Lower lobe of right lung (tissue), 2 donors: ENCODE results near the gene FILIP1L. TPM values are rescaled to one million over a fixed set of nuclear protein-coding genes. Genes with fewer than 3 reads are reported as not detected.

ENCODE experiments used
- ATAC-seq, 2 donors: fragments of 200-7000 bp; cut with Tn5 transposase; one replicate each; pipeline ENCODE4 v1.9.1; 2020 to 2022; ENCODE audit warnings: mild to moderate bottlenecking in 2 of 2, moderate library complexity in 2 of 2
- DNase-seq: peaks from one replicate; pipeline ENCODE4 v3.0.0-alpha.2; 2020
- H3K27ac ChIP-seq: fragments of 200-600 bp; one replicate; pipeline ENCODE4 v1.8.0; 2022
- H3K27me3 ChIP-seq: fragments of 200-600 bp; one replicate; pipeline ENCODE4 v1.8.0; 2022; ENCODE audit warnings: low read depth
- H3K36me3 ChIP-seq: fragments of 200-600 bp; one replicate; pipeline ENCODE4 v1.8.0; 2022; ENCODE audit warnings: mild to moderate bottlenecking
- H3K4me1 ChIP-seq: fragments of 200-600 bp; one replicate; pipeline ENCODE4 v1.8.0; 2022
- H3K4me3 ChIP-seq: fragments of 200-600 bp; one replicate; pipeline ENCODE4 v1.8.0; 2022; ENCODE audit warnings: mild to moderate bottlenecking
- H3K9me3 ChIP-seq: fragments of 200-600 bp; one replicate; pipeline ENCODE4 v1.8.0; 2022
- intact Hi-C: fragments of 100-400 bp; cut with DNase I; formaldehyde crosslinking; loops from one replicate; pipeline ENCODE4 v1.11.0; 2022
- total RNA-seq: library from RNA; stranded (reverse); fragmentation: NEBNext Ultra II Directional; extraction: Animal tissue kit (Norgen Biotek cat#: 25700); gene quantifications from one replicate; pipeline ENCODE4 v1.2.1, GENCODE V29; 2021
- TF ChIP-seq, protein P1 (sequence below): fragments of 200-600 bp; IDR thresholded peaks from one replicate; pipeline ENCODE4 v1.8.0; 2022; ENCODE audit warnings: antibody characterized with exemption, mild to moderate bottlenecking
- donor health status: DM: no; HTN: yes; CAD: no; lungs with severe emphysema.

Gene FILIP1L
- total RNA-seq, 1 donor from 2014 or later: 25.0 TPM

DNA sequence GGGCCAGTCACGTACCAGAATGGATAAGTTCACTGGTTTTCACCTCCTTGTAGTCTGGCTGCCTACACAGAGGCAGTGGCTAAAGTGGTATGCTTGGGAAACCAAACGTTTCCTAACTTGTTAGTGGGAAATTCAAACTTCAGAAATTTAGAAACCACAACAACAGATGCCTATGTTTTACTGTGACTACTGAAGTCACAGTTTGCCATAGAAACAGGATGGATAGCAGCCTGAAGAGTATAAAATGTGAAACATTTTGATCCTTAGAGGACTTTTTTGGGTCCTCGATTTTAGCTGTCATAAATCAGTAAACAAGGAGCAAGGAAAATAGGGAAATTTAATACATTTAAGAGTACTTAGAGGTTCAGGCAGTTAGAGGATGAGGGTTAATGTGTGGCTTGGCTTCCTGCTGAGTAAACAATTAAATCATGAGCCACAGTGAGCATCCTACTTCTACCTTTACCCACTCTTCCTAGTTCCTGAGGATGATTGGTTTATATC is 248.0 kb downstream of the FILIP1L start:
- peaks cover 31% of the 10 kb centered on the region for H3K4me1 ChIP-seq
- no peak for ATAC-seq
- H3K27me3 ChIP-seq: no peaks in the 10 kb centered on the region
- DNase-seq: no peak
- peaks cover 14% of the 10 kb centered on the region for H3K36me3 ChIP-seq
- intact Hi-C loops: no loop called here
- TF ChIP-seq, protein P1, sequence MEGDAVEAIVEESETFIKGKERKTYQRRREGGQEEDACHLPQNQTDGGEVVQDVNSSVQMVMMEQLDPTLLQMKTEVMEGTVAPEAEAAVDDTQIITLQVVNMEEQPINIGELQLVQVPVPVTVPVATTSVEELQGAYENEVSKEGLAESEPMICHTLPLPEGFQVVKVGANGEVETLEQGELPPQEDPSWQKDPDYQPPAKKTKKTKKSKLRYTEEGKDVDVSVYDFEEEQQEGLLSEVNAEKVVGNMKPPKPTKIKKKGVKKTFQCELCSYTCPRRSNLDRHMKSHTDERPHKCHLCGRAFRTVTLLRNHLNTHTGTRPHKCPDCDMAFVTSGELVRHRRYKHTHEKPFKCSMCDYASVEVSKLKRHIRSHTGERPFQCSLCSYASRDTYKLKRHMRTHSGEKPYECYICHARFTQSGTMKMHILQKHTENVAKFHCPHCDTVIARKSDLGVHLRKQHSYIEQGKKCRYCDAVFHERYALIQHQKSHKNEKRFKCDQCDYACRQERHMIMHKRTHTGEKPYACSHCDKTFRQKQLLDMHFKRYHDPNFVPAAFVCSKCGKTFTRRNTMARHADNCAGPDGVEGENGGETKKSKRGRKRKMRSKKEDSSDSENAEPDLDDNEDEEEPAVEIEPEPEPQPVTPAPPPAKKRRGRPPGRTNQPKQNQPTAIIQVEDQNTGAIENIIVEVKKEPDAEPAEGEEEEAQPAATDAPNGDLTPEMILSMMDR: no peak
- no peak overlapping the region for H3K4me3 ChIP-seq
- H3K27ac ChIP-seq: no peak overlapping the region
- no peaks in the 10 kb centered on the region for H3K9me3 ChIP-seq

DNA sequence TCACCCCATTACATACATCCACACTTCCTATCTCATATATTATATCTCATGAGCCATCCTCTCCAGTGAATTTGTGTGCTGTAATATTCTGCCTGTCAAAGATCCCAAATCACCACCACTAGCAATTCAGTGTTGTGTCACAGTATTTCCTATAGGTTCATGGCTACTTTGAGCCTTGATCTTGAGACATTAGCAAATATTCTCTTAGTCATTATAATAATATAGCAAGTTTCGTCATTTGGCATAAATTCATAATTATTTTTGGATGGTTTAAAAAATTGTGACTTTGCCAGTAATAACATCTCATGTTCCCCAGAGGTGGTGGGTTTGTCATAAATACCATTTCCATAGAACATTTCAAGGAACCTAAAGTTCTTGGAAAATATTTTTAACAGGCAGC is 249.0 kb downstream of the FILIP1L start:
- TF ChIP-seq, protein P1: no peak
- DNase-seq (no peak), ATAC-seq (no peak)
- Histone ChIP-seq H3K9me3 (no peaks in the 10 kb centered on the region), H3K36me3 (peaks cover 16% of the 10 kb centered on the region), H3K4me3 (no peak overlapping the region), H3K27ac (no peak overlapping the region), H3K4me1 (peaks cover 27% of the 10 kb centered on the region), H3K27me3 (no peaks in the 10 kb centered on the region)
- intact Hi-C loops: no loop called here

DNA sequence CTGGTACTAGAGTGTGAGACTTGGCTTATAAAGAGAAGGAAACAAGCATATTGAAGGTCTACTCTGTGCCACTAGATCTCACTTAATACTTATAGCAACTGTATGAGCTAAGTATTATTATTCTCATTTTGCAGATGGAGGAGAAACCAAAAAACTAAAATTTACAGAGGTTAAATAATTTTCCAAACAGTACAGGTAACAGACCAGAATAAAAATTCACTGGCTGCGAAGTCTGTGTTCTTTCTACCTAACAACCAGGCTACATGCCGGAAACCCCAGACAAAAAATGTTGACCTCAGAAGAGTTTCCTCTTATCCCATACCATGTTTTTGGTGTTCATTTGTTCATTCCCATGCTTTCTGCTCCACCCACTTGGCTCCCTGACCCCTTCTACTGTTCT is 250.0 kb downstream of the FILIP1L start:
- ATAC-seq: no peak
- Histone ChIP-seq H3K36me3 (peaks cover 16% of the 10 kb centered on the region), H3K27ac (no peak overlapping the region), H3K9me3 (no peaks in the 10 kb centered on the region), H3K27me3 (no peaks in the 10 kb centered on the region), H3K4me1 (peaks cover 25% of the 10 kb centered on the region), H3K4me3 (no peak overlapping the region)
- DNase-seq: no peak
- intact Hi-C loops: no loop called here
- TF ChIP-seq, protein P1: no peak

DNA sequence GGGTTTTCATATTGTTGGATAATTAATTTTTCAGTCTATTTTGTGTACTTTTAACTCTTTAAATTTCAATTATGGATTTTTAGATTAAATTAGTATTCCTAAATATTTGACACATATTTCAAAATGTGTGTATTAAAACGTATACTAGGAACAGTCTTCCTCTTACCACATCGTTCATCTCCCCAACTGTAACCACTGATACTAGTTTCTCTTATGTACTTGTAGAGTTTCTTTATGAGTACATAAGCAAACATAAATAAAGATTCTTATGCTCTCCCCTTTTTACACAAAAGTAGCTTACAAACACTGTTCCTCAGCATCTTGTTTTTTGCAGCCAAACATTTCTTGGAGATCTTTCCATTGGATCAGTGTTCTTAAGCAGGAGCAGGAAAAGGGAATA is 250.7 kb downstream of the FILIP1L start:
- ATAC-seq: no peak
- TF ChIP-seq, protein P1: no peak
- Histone ChIP-seq H3K9me3 (no peaks in the 10 kb centered on the region), H3K4me1 (peaks cover 19% of the 10 kb centered on the region), H3K27me3 (no peaks in the 10 kb centered on the region), H3K4me3 (no peak overlapping the region), H3K27ac (no peak overlapping the region), H3K36me3 (peaks cover 16% of the 10 kb centered on the region)
- DNase-seq: no peak
- intact Hi-C loops: no loop called here

DNA sequence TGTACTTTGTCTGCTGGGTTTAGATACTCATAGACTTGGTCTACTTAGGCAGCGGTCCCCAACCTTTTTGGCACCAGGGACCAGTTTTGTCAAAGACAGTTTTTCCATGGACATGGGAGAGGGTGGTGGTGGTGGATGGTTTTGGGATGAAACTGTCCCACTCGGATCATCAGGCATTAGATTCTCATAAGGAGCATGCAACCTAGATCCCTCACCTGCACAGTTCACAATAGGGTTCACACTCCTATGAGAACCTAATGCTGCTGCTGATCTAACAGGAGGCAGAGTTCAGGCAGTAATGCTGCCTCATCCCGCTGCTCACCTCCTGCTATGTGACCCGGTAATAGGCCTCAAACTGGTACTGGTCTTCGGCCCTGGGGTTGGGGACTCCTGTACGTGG is 251.3 kb downstream of the FILIP1L start:
- ATAC-seq (no peak), DNase-seq (no peak)
- H3K27me3 ChIP-seq: no peaks in the 10 kb centered on the region
- no peak overlapping the region for H3K4me3 ChIP-seq
- peaks cover 16% of the 10 kb centered on the region for H3K36me3 ChIP-seq
- no peak overlapping the region for H3K27ac ChIP-seq
- peaks cover 19% of the 10 kb centered on the region for H3K4me1 ChIP-seq
- TF ChIP-seq, protein P1: no peak
- no peaks in the 10 kb centered on the region for H3K9me3 ChIP-seq
- intact Hi-C loops: no loop called here

DNA sequence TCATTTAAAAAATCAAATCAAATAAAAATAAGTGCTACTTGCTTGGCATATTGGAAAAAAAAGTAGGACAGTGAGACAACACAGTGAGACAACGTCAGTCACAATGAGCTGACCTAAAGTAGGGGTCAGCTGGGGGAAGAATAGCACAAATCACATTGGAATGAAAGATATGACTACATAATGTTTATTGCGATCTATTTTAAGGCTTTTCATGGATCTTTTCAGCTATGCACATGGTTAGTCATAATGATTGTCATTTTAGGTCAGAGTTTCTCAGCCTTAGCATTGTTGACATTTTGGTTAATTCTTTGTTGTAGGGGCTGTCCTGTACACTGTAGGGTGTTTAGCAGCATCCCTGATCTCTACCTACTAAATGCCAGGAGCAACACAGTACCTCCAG is 252.1 kb downstream of the FILIP1L start:
- Histone ChIP-seq H3K9me3 (no peaks in the 10 kb centered on the region), H3K27me3 (no peaks in the 10 kb centered on the region), H3K4me3 (no peak overlapping the region), H3K4me1 (peaks cover 19% of the 10 kb centered on the region), H3K27ac (no peak overlapping the region), H3K36me3 (peaks cover 16% of the 10 kb centered on the region)
- TF ChIP-seq, protein P1: no peak
- intact Hi-C loops: no loop called here
- ATAC-seq (no peak), DNase-seq (no peak)
